OCI-LY7 (cell line): ENCODE measurements around the gene SUSD5. TPM values are rescaled to one million over a fixed set of nuclear protein-coding genes. Genes with fewer than 3 reads are reported as not detected.

Experiments
- BruUV-seq: library from RNA; stranded (reverse); fragments of 400-500 nt; replicated peaks from 2 replicates; lab custom pipeline; 2021; lab: Mats Ljungman, UMichigan
- CTCF ChIA-PET: fragments of 300-600 bp; sonication (Branson Sonifier 250); formaldehyde crosslinking; loops from one replicate; lab custom pipeline; 2022; ENCODE audit warnings: antibody characterized with exemption; ENCODE audit not compliant: unreplicated experiment; lab: Charles Lee
- POLR2A ChIA-PET: fragments of 300-600 bp; sonication (Branson Sonifier 250); formaldehyde crosslinking; loops from one replicate; lab custom pipeline; 2022; ENCODE audit warnings: antibody characterized with exemption; lab: Charles Lee
- DNase-seq: peaks from one replicate; pipeline ENCODE4 v3.0.0-alpha.2; 2015; ENCODE audit warnings: low spot score
- H2AFZ ChIP-seq: fragments of 200-600 bp; sonication (generic), shearing (Covaris generic); 2 replicates; pipeline ENCODE4 v1.6.1; 2014; ENCODE audit warnings: mild to moderate bottlenecking, antibody characterized with exemption, low read length, moderate library complexity
- H3K27ac ChIP-seq: fragments of 200-600 bp; sonication (generic); 2 replicates; pipeline ENCODE4 v1.5.1; 2014; ENCODE audit warnings: mixed run types, low read depth, mild to moderate bottlenecking, moderate library complexity, low read length, inconsistent platforms; ENCODE audit not compliant: poor library complexity, severe bottlenecking
- H3K36me3 ChIP-seq: fragments of 200-600 bp; sonication (generic); 2 replicates; pipeline ENCODE4 v1.6.1; 2014; ENCODE audit warnings: mild to moderate bottlenecking, antibody characterized with exemption, low read length, moderate library complexity, mixed read lengths; ENCODE audit not compliant: insufficient read depth
- H3K4me1 ChIP-seq: fragments of 200-600 bp; sonication (generic); 2 replicates; pipeline ENCODE4 v1.5.1; 2014; ENCODE audit warnings: mild to moderate bottlenecking, low read length; ENCODE audit not compliant: insufficient read depth, poor library complexity, severe bottlenecking
- H3K4me2 ChIP-seq: fragments of 200-600 bp; sonication (generic); 2 replicates; pipeline ENCODE4 v1.6.1; 2014; ENCODE audit warnings: mild to moderate bottlenecking, low read length
- H3K4me3 ChIP-seq: fragments of 200-600 bp; sonication (generic); 2 replicates; pipeline ENCODE4 v1.5.1; 2014; ENCODE audit warnings: mild to moderate bottlenecking, low read depth, low read length; ENCODE audit not compliant: poor library complexity, severe bottlenecking
- H3K79me2 ChIP-seq: fragments of 200-600 bp; sonication (generic); 2 replicates; pipeline ENCODE4 v1.6.1; 2016; ENCODE audit warnings: low read depth, mild to moderate bottlenecking, low read length, moderate library complexity, mixed read lengths; ENCODE audit not compliant: insufficient read depth
- H3K9me2 ChIP-seq: fragments of 200-600 bp; sonication (generic); 2 replicates; pipeline ENCODE4 v1.6.1; 2016; ENCODE audit warnings: mild to moderate bottlenecking, low read length, mixed read lengths; ENCODE audit not compliant: insufficient read depth
- H3K9me3 ChIP-seq: fragments of 200-600 bp; sonication (generic); 2 replicates; pipeline ENCODE4 v1.6.1; 2014; ENCODE audit warnings: mild to moderate bottlenecking, mixed run types, low read length, mixed read lengths
- H4K20me1 ChIP-seq: fragments of 200-600 bp; sonication (generic); 2 replicates; pipeline ENCODE4 v1.6.1; 2014; ENCODE audit warnings: mild to moderate bottlenecking, antibody characterized with exemption, low read length, moderate library complexity, mixed read lengths; ENCODE audit not compliant: insufficient read depth
- EZH2phosphoT487 ChIP-seq: fragments of 200-600 bp; sonication (generic); IDR thresholded peaks from 2 replicates; pipeline ENCODE4 v1.6.1; 2018; ENCODE audit warnings: low read depth, borderline replicate concordance, mild to moderate bottlenecking, mixed run types, antibody characterized with exemption, low read length, moderate library complexity, mixed read lengths
- intact Hi-C: fragments of 100-400 bp; cut with micrococcal nuclease; formaldehyde crosslinking; loops from one replicate; pipeline ENCODE4 v1.10.0; 2022; ENCODE audit not compliant: unreplicated experiment
- total RNA-seq, 2 experiments: library from RNA; depleted of rRNA in 1 of 2; stranded (reverse); fragments of >200 nt in 1 of 2; shearing (Covaris generic) in 1 of 2; gene quantifications; 2 replicates each; pipeline ENCODE4 v1.2.3, GENCODE V29; 2014 to 2022
- TF ChIP-seq, protein P1 (sequence below): fragments of 200-600 bp; sonication (generic); conservative IDR thresholded peaks from 2 replicates; pipeline ENCODE4 v1.5.1; 2014; ENCODE audit warnings: mild to moderate bottlenecking, antibody characterized with exemption, low read length, moderate library complexity, mixed read lengths

Gene SUSD5
- total RNA-seq, 2 experiments from 2014 or later, result not detected

DNA sequence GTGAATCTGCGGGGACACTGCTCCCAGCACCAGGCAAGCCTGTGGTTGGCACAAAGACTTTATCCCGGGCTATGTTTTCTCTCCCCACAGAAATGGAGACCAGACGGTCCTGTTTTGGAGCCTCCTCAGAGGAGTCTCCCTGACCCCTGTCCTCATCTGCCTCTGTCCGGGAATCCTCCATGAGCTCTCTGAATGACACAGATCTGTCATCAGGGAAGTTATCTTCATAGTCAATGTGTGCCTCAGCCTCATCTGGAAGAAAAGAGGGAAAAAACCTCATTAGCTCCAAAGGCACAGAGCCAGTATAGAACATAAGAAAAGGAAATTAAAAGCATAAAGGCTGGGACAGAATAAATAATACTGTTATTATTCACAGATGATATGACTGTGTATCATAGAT lies 64.8 kb downstream of the SUSD5 start:
- H3K36me3 ChIP-seq, result no peaks in the 10 kb centered on the region
- BruUV-seq, result no TSS peak
- H3K4me3 ChIP-seq, result no peak overlapping the region
- no peak for DNase-seq
- H3K9me3 ChIP-seq, result no peaks in the 10 kb centered on the region
- no peak overlapping the region for H3K27ac ChIP-seq
- no peaks in the 10 kb centered on the region for H4K20me1 ChIP-seq
- ChIA-PET POLR2A (no interaction called here), CTCF (no interaction called here)
- no peak for TF ChIP-seq EZH2phosphoT487
- TF ChIP-seq, protein P1, sequence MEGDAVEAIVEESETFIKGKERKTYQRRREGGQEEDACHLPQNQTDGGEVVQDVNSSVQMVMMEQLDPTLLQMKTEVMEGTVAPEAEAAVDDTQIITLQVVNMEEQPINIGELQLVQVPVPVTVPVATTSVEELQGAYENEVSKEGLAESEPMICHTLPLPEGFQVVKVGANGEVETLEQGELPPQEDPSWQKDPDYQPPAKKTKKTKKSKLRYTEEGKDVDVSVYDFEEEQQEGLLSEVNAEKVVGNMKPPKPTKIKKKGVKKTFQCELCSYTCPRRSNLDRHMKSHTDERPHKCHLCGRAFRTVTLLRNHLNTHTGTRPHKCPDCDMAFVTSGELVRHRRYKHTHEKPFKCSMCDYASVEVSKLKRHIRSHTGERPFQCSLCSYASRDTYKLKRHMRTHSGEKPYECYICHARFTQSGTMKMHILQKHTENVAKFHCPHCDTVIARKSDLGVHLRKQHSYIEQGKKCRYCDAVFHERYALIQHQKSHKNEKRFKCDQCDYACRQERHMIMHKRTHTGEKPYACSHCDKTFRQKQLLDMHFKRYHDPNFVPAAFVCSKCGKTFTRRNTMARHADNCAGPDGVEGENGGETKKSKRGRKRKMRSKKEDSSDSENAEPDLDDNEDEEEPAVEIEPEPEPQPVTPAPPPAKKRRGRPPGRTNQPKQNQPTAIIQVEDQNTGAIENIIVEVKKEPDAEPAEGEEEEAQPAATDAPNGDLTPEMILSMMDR, result no peak
- H3K4me2 ChIP-seq, result no peak overlapping the region
- no peaks in the 10 kb centered on the region for H3K79me2 ChIP-seq
- H3K9me2 ChIP-seq, result no peaks in the 10 kb centered on the region
- intact Hi-C loops, result no loop called here
- H2AFZ ChIP-seq, result no peak overlapping the region
- peaks cover 5% of the 10 kb centered on the region for H3K4me1 ChIP-seq

GRCh38 chr3:33152363-33153360 lies 65.9 kb downstream of the SUSD5 start:
- H3K36me3 ChIP-seq, result no peaks in the 10 kb centered on the region
- no peaks in the 10 kb centered on the region for H4K20me1 ChIP-seq
- CTCF ChIA-PET, result no interaction called here
- no peak overlapping the region for H3K4me2 ChIP-seq
- H3K27ac ChIP-seq, result no peak overlapping the region
- H3K9me2 ChIP-seq, result no peaks in the 10 kb centered on the region
- intact Hi-C loops, result no loop called here
- DNase-seq, result no peak
- no peak overlapping the region for H3K4me3 ChIP-seq
- peaks cover 5% of the 10 kb centered on the region for H3K4me1 ChIP-seq
- H3K9me3 ChIP-seq, result no peaks in the 10 kb centered on the region
- H3K79me2 ChIP-seq, result no peaks in the 10 kb centered on the region
- no TSS peak for BruUV-seq
- POLR2A ChIA-PET, result interaction anchor here (0.7 to 1.0 kb wide), 3 partner anchors 14 to 212 kb away, joined by 3 read pairs; no protein-coding TSS in a partner anchor
- no peak overlapping the region for H2AFZ ChIP-seq
- no peak for TF ChIP-seq EZH2phosphoT487
- TF ChIP-seq, protein P1, result no peak

- BruUV-seq, result no TSS peak
- ChIA-PET CTCF (no interaction called here), POLR2A (interaction anchor here (1.1 kb wide), 1 partner anchor 20 kb away, joined by 4 read pairs; no protein-coding TSS in a partner anchor)
- Histone ChIP-seq H3K4me2 (no peak overlapping the region), H3K4me3 (no peak overlapping the region), H3K4me1 (no peaks in the 10 kb centered on the region), H2AFZ (no peak overlapping the region), H3K27ac (no peak overlapping the region), H4K20me1 (no peaks in the 10 kb centered on the region), H3K36me3 (no peaks in the 10 kb centered on the region), H3K9me2 (no peaks in the 10 kb centered on the region), H3K79me2 (no peaks in the 10 kb centered on the region), H3K9me3 (no peaks in the 10 kb centered on the region)
- no peak for TF ChIP-seq EZH2phosphoT487
- TF ChIP-seq, protein P1, result no peak
- intact Hi-C loops, result no loop called here
- DNase-seq, result no peak
These were observed 69.3 kb downstream of the SUSD5 start for GRCh38 chr3:33149342-33149741.
